H1 (cell line): ENCODE results near the gene NEU3. TPM values are rescaled to one million over a fixed set of nuclear protein-coding genes. Genes with fewer than 3 reads are reported as not detected.

Experiments
- CTCF ChIA-PET: fragments of 300-600 bp; sonication (Branson Sonifier 250); formaldehyde crosslinking; loops from one replicate; lab custom pipeline; 2021; ENCODE audit not compliant: partially characterized antibody; lab: Charles Lee
- POLR2A ChIA-PET: fragments of 300-600 bp; sonication (Branson Sonifier 250); formaldehyde crosslinking; loops from one replicate; lab custom pipeline; 2021; ENCODE audit warnings: inconsistent platforms; ENCODE audit not compliant: partially characterized antibody; lab: Charles Lee
- DNase-seq, 2 experiments: peaks; one replicate each; pipeline versions ENCODE4 v3.0.0 to v3.0.0-alpha.2; 2010 to 2022; ENCODE audit warnings: low spot score in 2 of 2, low read depth in 1 of 2, mixed read lengths in 1 of 2
- FAIRE-seq: peaks from 2 replicates; lab custom pipeline; 2011; peaks lifted over from hg19 to GRCh38; lab: Jason Lieb, UNC
- H2AFZ ChIP-seq: 2 replicates; pipeline ENCODE4 v1.8.1; 2012; ENCODE audit warnings: low read length, inconsistent platforms
- H2AK5ac ChIP-seq: 2 replicates; pipeline ENCODE4 v1.6.1; 2013; ENCODE audit warnings: low read depth, low read length
- H2BK120ac ChIP-seq: replicated peaks from 2 replicates; pipeline ENCODE3; 2013; ENCODE audit warnings: low read depth, low read length, inconsistent platforms
- H2BK12ac ChIP-seq: 2 replicates; pipeline ENCODE4 v1.6.1; 2013; ENCODE audit warnings: low read depth, low read length
- H2BK15ac ChIP-seq: 2 replicates; pipeline ENCODE4 v1.6.1; 2013; ENCODE audit warnings: low read length
- H2BK20ac ChIP-seq: 2 replicates; pipeline ENCODE4 v1.6.1; 2013; ENCODE audit warnings: low read length
- H2BK5ac ChIP-seq: 2 replicates; pipeline ENCODE4 v1.6.1; 2013; ENCODE audit warnings: low read depth, low read length
- H3K14ac ChIP-seq: 2 replicates; pipeline ENCODE4 v1.6.1; 2013; ENCODE audit warnings: inconsistent platforms; ENCODE audit not compliant: insufficient read length
- H3K18ac ChIP-seq: 2 replicates; pipeline ENCODE4 v1.6.1; 2013; ENCODE audit warnings: low read length; ENCODE audit errors: extremely low read depth
- H3K23ac ChIP-seq: 2 replicates; pipeline ENCODE4 v1.6.1; 2013; ENCODE audit warnings: inconsistent platforms; ENCODE audit not compliant: insufficient read length
- H3K23me2 ChIP-seq: 2 replicates; pipeline ENCODE4 v1.6.1; 2013; ENCODE audit warnings: low read depth, low read length
- H3K27ac ChIP-seq: 2 replicates; pipeline ENCODE4 v1.6.1; 2011; ENCODE audit warnings: low read depth, low read length, inconsistent platforms
- H3K27me3 ChIP-seq, 4 experiments: replicated peaks in 1 of 4; 1 replicate in 1 of 4; 2 replicates in 3 of 4; pipeline versions ENCODE4 v1.6.1 to v1.8.1; 2011 to 2013; ENCODE audit warnings: low read length in 3 of 4, mild to moderate bottlenecking in 3 of 4, inconsistent platforms in 2 of 4, mixed read lengths in 2 of 4, moderate library complexity in 1 of 4; ENCODE audit not compliant: control insufficient read depth in 3 of 4, insufficient read depth in 3 of 4; ENCODE audit errors: extremely low read depth in 1 of 4
- H3K36me3 ChIP-seq, 4 experiments: 2 replicates each; pipeline versions ENCODE4 v1.6.1 to v1.8.1; 2011 to 2013; ENCODE audit warnings: mild to moderate bottlenecking in 4 of 4, low read length in 3 of 4, moderate library complexity in 2 of 4, control low read depth in 1 of 4, inconsistent platforms in 1 of 4; ENCODE audit not compliant: insufficient read depth in 4 of 4, control insufficient read depth in 2 of 4
- H3K4ac ChIP-seq: replicated peaks from 2 replicates; pipeline ENCODE3; 2013; ENCODE audit warnings: low read length, low read depth, mixed read lengths, inconsistent platforms; ENCODE audit not compliant: insufficient read length
- H3K4me1 ChIP-seq, 4 experiments: replicated peaks in 1 of 4; 1 replicate in 1 of 4; 2 replicates in 3 of 4; pipeline versions ENCODE4 v1.6.1 to v1.8.1; 2011 to 2013; ENCODE audit warnings: low read length in 3 of 4, inconsistent platforms in 2 of 4, mixed read lengths in 1 of 4; ENCODE audit not compliant: insufficient read depth in 4 of 4, control insufficient read depth in 3 of 4
- H3K4me2 ChIP-seq, 2 experiments: 2 replicates each; pipeline versions ENCODE4 v1.6.1 to v1.8.1; 2011 to 2013; ENCODE audit warnings: low read depth in 2 of 2, low read length in 2 of 2, control low read depth in 1 of 2, inconsistent platforms in 1 of 2, mild to moderate bottlenecking in 1 of 2; ENCODE audit not compliant: insufficient read depth in 1 of 2
- H3K4me3 ChIP-seq, 4 experiments: fragments of 200-600, 300-600 bp in 1 of 4; sonication (generic), shearing (Covaris generic), sonication (Bioruptor Twin) in 1 of 4; 2 replicates each; pipeline versions ENCODE4 v1.5.1 to v1.8.1; 2011 to 2016; ENCODE audit warnings: low read length in 4 of 4, low read depth in 3 of 4, control low read depth in 2 of 4, inconsistent platforms in 2 of 4, mild to moderate bottlenecking in 2 of 4, mixed read lengths in 1 of 4, moderate library complexity in 1 of 4; ENCODE audit not compliant: insufficient read depth in 2 of 4; ENCODE audit errors: extremely low read depth in 1 of 4
- H3K56ac ChIP-seq: replicated peaks from 2 replicates; pipeline ENCODE3; 2013; ENCODE audit warnings: low read depth, mild to moderate bottlenecking, mixed read lengths, low read length, inconsistent platforms; ENCODE audit not compliant: insufficient read length
- H3K79me1 ChIP-seq: 2 replicates; pipeline ENCODE4 v1.6.1; 2013; ENCODE audit warnings: low read depth, low read length, control low read depth
- H3K79me2 ChIP-seq, 2 experiments: 2 replicates each; pipeline versions ENCODE4 v1.6.1 to v1.8.1; 2012 to 2013; ENCODE audit warnings: low read length in 2 of 2, mild to moderate bottlenecking in 2 of 2, inconsistent platforms in 1 of 2; ENCODE audit not compliant: insufficient read depth in 2 of 2, control insufficient read depth in 1 of 2
- H3K9ac ChIP-seq, 4 experiments: replicated peaks in 1 of 4; 1 replicate in 1 of 4; 2 replicates in 3 of 4; pipeline versions ENCODE4 v1.6.1 to v1.8.1; 2011 to 2013; ENCODE audit warnings: low read depth in 3 of 4, low read length in 3 of 4, control low read depth in 2 of 4, mild to moderate bottlenecking in 2 of 4, moderate library complexity in 2 of 4, inconsistent platforms in 1 of 4; ENCODE audit errors: extremely low read depth in 1 of 4
- H3K9me3 ChIP-seq, 2 experiments: 2 replicates each; pipeline versions ENCODE4 v1.6.1 to v1.8.1; 2012 to 2013; ENCODE audit warnings: mild to moderate bottlenecking in 2 of 2, moderate library complexity in 2 of 2, control low read depth in 1 of 2, inconsistent platforms in 1 of 2, low read depth in 1 of 2, low read length in 1 of 2, mixed read lengths in 1 of 2; ENCODE audit not compliant: insufficient read depth in 2 of 2
- H4K20me1 ChIP-seq, 2 experiments: replicated peaks in 1 of 2; 2 replicates each; pipeline versions ENCODE3 to v1.8.1; 2011 to 2013; ENCODE audit warnings: inconsistent platforms in 2 of 2, low read length in 2 of 2, mild to moderate bottlenecking in 1 of 2; ENCODE audit not compliant: insufficient read depth in 2 of 2, control insufficient read depth in 1 of 2
- H4K5ac ChIP-seq: 2 replicates; pipeline ENCODE4 v1.6.1; 2013; ENCODE audit warnings: low read length, low read depth, mixed read lengths, inconsistent platforms; ENCODE audit not compliant: insufficient read length
- H4K8ac ChIP-seq: 2 replicates; pipeline ENCODE4 v1.8.0; 2013; ENCODE audit warnings: mild to moderate bottlenecking, moderate library complexity, low read length, inconsistent platforms; ENCODE audit not compliant: insufficient read depth; ENCODE audit errors: extremely low read depth
- H4K91ac ChIP-seq: replicated peaks from 2 replicates; pipeline ENCODE3; 2013; ENCODE audit warnings: low read length, mixed read lengths, inconsistent platforms; ENCODE audit not compliant: insufficient read length
- ASH2L ChIP-seq: fragments of 200-600, 300-600 bp; sonication (generic); IDR thresholded peaks from one replicate; pipeline ENCODE4 v1.7.1; 2017; ENCODE audit warnings: low read length
- CBX8 ChIP-seq: fragments of 300-800, 300-1000 bp; sonication (generic); IDR thresholded peaks from 2 replicates; pipeline ENCODE4 v1.7.1; 2016; ENCODE audit warnings: low read depth, low read length, borderline replicate concordance
- CEBPB ChIP-seq: IDR thresholded peaks from 2 replicates; pipeline ENCODE4 v1.6.1; 2012; ENCODE audit warnings: low read depth, low read length
- CHD2 ChIP-seq: IDR thresholded peaks from 2 replicates; pipeline ENCODE4 v1.6.1; 2012; ENCODE audit warnings: low read length, improper control_type of control experiment
- GABPA ChIP-seq: IDR thresholded peaks from 2 replicates; pipeline ENCODE4 v1.6.1; 2011; ENCODE audit warnings: mild to moderate bottlenecking, low read length, moderate library complexity, borderline replicate concordance; ENCODE audit not compliant: insufficient read depth
- KDM4A ChIP-seq: IDR thresholded peaks from one replicate; pipeline ENCODE4 v1.7.1; 2012; ENCODE audit warnings: low read depth, mild to moderate bottlenecking, moderate library complexity, low read length, inconsistent platforms; ENCODE audit not compliant: severe bottlenecking
- PHF8 ChIP-seq: fragments of 200-600 bp; sonication (generic); conservative IDR thresholded peaks from 2 replicates; pipeline ENCODE4 v1.7.1; 2012; ENCODE audit warnings: low read depth, mild to moderate bottlenecking, inconsistent platforms, low read length, moderate library complexity
- POU5F1 ChIP-seq: IDR thresholded peaks from 2 replicates; pipeline ENCODE4 v1.6.1; 2011; ENCODE audit warnings: low read depth, mild to moderate bottlenecking, low read length, moderate library complexity
- RXRA ChIP-seq: IDR thresholded peaks from 2 replicates; pipeline ENCODE4 v1.6.1; 2011; ENCODE audit warnings: low read depth, mild to moderate bottlenecking, low read length, moderate library complexity; ENCODE audit not compliant: insufficient read depth
- SIN3A ChIP-seq, 2 experiments: IDR thresholded peaks in 1 of 2; conservative IDR thresholded peaks in 1 of 2; 2 replicates each; pipeline ENCODE4 v1.6.1; 2011 to 2012; ENCODE audit warnings: low read length in 2 of 2, improper control_type of control experiment in 1 of 2, low read depth in 1 of 2, mild to moderate bottlenecking in 1 of 2
- SP1 ChIP-seq: IDR thresholded peaks from 2 replicates; pipeline ENCODE4 v1.6.1; 2011; ENCODE audit warnings: low read depth, low read length
- SP4 ChIP-seq: IDR thresholded peaks from 2 replicates; pipeline ENCODE4 v1.6.1; 2012; ENCODE audit warnings: low read length, inconsistent platforms
- TBP ChIP-seq: IDR thresholded peaks from 2 replicates; pipeline ENCODE4 v1.6.1; 2011; ENCODE audit warnings: low read depth, low read length, improper control_type of control experiment
- TCF12 ChIP-seq: IDR thresholded peaks from 2 replicates; pipeline ENCODE4 v1.6.1; 2011; ENCODE audit warnings: low read depth, mild to moderate bottlenecking, low read length
- WGBS, 2 experiments: shearing (Covaris generic) in 1 of 2; methylation state at CpG; one replicate each; pipeline versions ENCODE4 v1.1.6 to v1.1.7; 2013 to 2015; ENCODE audit warnings: low lambda C conversion rate in 2 of 2, mixed read lengths in 2 of 2, inconsistent platforms in 1 of 2, low coverage in 1 of 2, missing lambda C conversion rate in 1 of 2; ENCODE audit not compliant: insufficient replicate concordance in 2 of 2, insufficient coverage in 1 of 2, insufficient read length in 1 of 2; ENCODE audit errors: extremely low coverage in 1 of 2, missing lambda C conversion rate in 1 of 2; 5-methylcytosine and 5-hydroxymethylcytosine counted together
- polyA plus RNA-seq, 7 experiments: library from polyadenylated mRNA; depleted of rRNA in 3 of 7; stranded (reverse) in 5 of 7; unstranded in 2 of 7; fragments of >200 nt in 5 of 7; fragments of 200-250 nt in 2 of 7; gene quantifications; 1 replicate in 5 of 7; 2 replicates in 1 of 7; 4 replicates in 1 of 7; pipeline versions ENCODE4 v1.2.1 to v1.2.3, GENCODE V29; 2011 to 2013; ENCODE audit warnings: missing spikeins in 2 of 7, mixed read lengths in 2 of 7
- total RNA-seq: library from RNA; stranded (reverse); fragmentation: NEBNext Ultra II Directional; extraction: Animal tissue kit (Norgen Biotek cat#: 25700); gene quantifications from 2 replicates; pipeline ENCODE4 v1.2.1, GENCODE V29; 2021

Gene NEU3
- total and polyA plus RNA-seq, 2 of the 8 experiments (the other 6 are each of a cell fraction or from before 2014, with no cell fraction given) = 8.9 to 15.6 TPM

- no peak overlapping the region for H4K91ac ChIP-seq
- no peak overlapping the region for H3K14ac ChIP-seq
- no peak overlapping the region for H2AK5ac ChIP-seq
- H2BK5ac ChIP-seq = no peak overlapping the region
- H2BK12ac ChIP-seq = no peak overlapping the region
- no peak overlapping the region for H3K27ac ChIP-seq
- H3K56ac ChIP-seq = no peak overlapping the region
- no peak overlapping the region for H3K9ac ChIP-seq
- 0 out of 7 replicates have a peak, but pooled peaks cover 0 to 2% (median 0%) of the 10 kb centered on the region in 4 experiments for H3K4me1 ChIP-seq
- no peak overlapping the region for H3K4me3 ChIP-seq
- no peak overlapping the region for H2BK120ac ChIP-seq
- DNase-seq (peak in 1 of 2 experiments; percentile 23), FAIRE-seq (no peak)
- H3K79me1 ChIP-seq = no peaks in the 10 kb centered on the region
- WGBS, 2 experiments = 91% methylated on average over 11 of the region's 11 CpGs; no CpG with 5 or more reads in 1 of the 2 experiments
- H3K4ac ChIP-seq = no peak overlapping the region
- no peak overlapping the region for H2BK15ac ChIP-seq
- no peaks in the 10 kb centered on the region; a peak in 2 of 7 replicates for H3K27me3 ChIP-seq
- CTCF ChIA-PET = no interaction called here
- H3K36me3 ChIP-seq = no peaks in the 10 kb centered on the region
- H2AFZ ChIP-seq = no peak overlapping the region
- no peak overlapping the region for H4K8ac ChIP-seq
- peaks cover 0 to 2% of the 10 kb centered on the region in 2 experiments; a peak in 2 of 4 replicates for H3K9me3 ChIP-seq
- POLR2A ChIA-PET = interaction anchor here (0.6 kb wide), 1 partner anchor 113 kb away, joined by 3 read pairs; no protein-coding TSS in a partner anchor
- H3K23me2 ChIP-seq = no peaks in the 10 kb centered on the region
- H4K20me1 ChIP-seq = no peaks in the 10 kb centered on the region
- H3K79me2 ChIP-seq = no peaks in the 10 kb centered on the region
- H3K4me2 ChIP-seq = no peak overlapping the region
- no peak overlapping the region for H3K23ac ChIP-seq
- no peak overlapping the region for H3K18ac ChIP-seq
- no peak overlapping the region for H4K5ac ChIP-seq
- no peak overlapping the region for H2BK20ac ChIP-seq
- TF ChIP-seq SIN3A (conservative IDR thresholded peaks at IDR 0.05 in 1 of 2, IDR thresholded peaks at IDR 0.05 in 1 of 2; ENCODE audit: low read depth in 1 of 2, low read length in 2 of 2) (no peak), CHD2 (no peak), ASH2L (no peak), KDM4A (no peak), PHF8 (no peak), SP4 (no peak), GABPA (no peak), CBX8 (no peak), SP1 (no peak), TBP (no peak), CEBPB (no peak), POU5F1 (no peak), TCF12 (no peak), RXRA (no peak)
Observed at GRCh38 chr11:75040167-75040770, 51.5 kb downstream of the NEU3 start.
